Stomach smooth muscle (tissue), 2 donors: ENCODE results near the gene MYLK3.

Experiments
- H3K27ac ChIP-seq: one replicate; pipeline ENCODE4 v1.7.0; 2013; ENCODE audit warnings: mild to moderate bottlenecking, low read length, inconsistent platforms
- H3K27me3 ChIP-seq, 2 donors: one replicate each; pipeline ENCODE4 v1.7.0; 2013; ENCODE audit warnings: low read length in 2 of 2; ENCODE audit not compliant: insufficient read depth in 2 of 2, control insufficient read depth in 1 of 2
- H3K36me3 ChIP-seq, 2 donors: one replicate each; pipeline ENCODE4 v1.7.0; 2013; ENCODE audit warnings: low read length in 2 of 2; ENCODE audit not compliant: control insufficient read depth in 2 of 2, insufficient read depth in 2 of 2
- H3K4me1 ChIP-seq: one replicate; pipeline ENCODE4 v1.7.0; 2013; ENCODE audit warnings: low read length; ENCODE audit not compliant: control insufficient read depth, insufficient read depth
- H3K4me3 ChIP-seq, 2 donors: one replicate each; pipeline ENCODE4 v1.7.0; 2013; ENCODE audit warnings: low read length in 2 of 2
- H3K9ac ChIP-seq, 2 donors: one replicate each; pipeline ENCODE4 v1.7.0; 2013; ENCODE audit warnings: low read length in 2 of 2, mild to moderate bottlenecking in 1 of 2
- H3K9me3 ChIP-seq, 2 donors: one replicate each; pipeline ENCODE4 v1.7.0; 2013; ENCODE audit warnings: low read length in 2 of 2; ENCODE audit not compliant: control insufficient read depth in 2 of 2
- donor health status: healthy.
- donor health status: Pancreatic carcinoma.

The MYLK3 gene

DNA sequence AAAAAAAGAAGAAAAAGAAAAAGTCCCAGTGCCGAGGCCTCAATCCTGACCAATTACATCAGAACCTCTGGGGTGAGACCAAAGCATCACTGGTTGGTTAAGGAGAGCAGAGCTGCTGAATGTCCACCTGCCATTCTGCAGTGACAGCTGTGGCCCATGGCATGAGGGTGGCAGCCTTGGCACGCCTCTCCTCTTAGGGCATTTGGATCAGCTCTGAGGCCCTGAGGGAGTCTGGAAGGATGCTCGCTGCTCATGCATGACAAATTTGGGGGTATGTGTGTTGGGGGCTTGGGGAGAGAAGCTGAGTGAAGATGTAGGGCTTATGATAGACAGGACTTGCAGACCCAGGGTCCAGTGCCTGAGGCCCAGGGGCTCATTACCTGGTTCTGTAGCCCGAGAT lies 26.3 kb downstream of the MYLK3 start:
- no peaks in the 10 kb centered on the region for H3K36me3 ChIP-seq
- no peak overlapping the region for H3K9ac ChIP-seq
- H3K27ac ChIP-seq = no peak overlapping the region
- no peaks in the 10 kb centered on the region for H3K4me1 ChIP-seq
- no peak overlapping the region for H3K4me3 ChIP-seq
- no peaks in the 10 kb centered on the region for H3K9me3 ChIP-seq
- H3K27me3 ChIP-seq = no peaks in the 10 kb centered on the region

DNA sequence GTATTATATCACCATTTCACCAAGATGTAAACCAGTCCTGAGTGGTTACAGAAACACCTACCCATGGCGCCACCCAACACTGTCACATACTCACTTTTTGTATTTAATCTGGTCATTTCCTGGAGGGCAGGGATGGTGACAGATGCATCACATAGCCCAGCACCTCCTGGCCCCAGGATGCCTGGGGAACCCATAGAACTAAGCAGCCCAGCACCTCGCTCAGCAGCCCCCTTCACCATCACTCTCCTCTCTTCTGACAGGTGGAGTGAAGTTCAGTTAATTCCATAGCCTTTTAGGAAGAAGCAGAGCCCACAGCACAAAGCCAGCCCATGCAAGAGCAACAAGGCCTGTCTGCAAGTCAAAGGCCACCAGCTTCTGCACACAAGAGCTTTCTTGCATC lies 27.5 kb downstream of the MYLK3 start:
- H3K27ac ChIP-seq = no peak overlapping the region
- H3K27me3 ChIP-seq = no peaks in the 10 kb centered on the region
- H3K9ac ChIP-seq = no peak overlapping the region
- H3K36me3 ChIP-seq = no peaks in the 10 kb centered on the region
- no peaks in the 10 kb centered on the region for H3K4me1 ChIP-seq
- no peaks in the 10 kb centered on the region for H3K9me3 ChIP-seq
- H3K4me3 ChIP-seq = no peak overlapping the region

DNA sequence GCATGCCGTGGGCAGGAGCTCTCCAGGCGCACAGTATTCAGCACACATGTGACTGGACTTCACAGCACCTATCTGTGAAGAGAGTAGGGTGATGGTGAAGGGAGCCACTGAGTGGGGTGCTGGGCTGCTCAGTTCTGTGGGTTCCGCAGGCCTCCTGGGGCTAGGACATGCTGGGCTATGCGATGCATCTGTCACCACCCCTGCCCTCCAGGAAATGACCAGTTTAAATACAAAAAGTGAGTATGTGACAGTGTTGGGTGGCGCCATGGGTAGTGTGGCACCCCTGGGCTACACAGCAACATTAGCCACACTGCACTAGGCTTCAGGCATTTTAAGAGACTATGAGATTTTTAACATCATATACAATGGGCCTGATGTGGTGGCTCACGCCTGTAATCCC lies 28.6 kb downstream of the MYLK3 start:
- no peak overlapping the region for H3K27ac ChIP-seq
- H3K4me1 ChIP-seq = no peaks in the 10 kb centered on the region
- no peaks in the 10 kb centered on the region for H3K36me3 ChIP-seq
- no peaks in the 10 kb centered on the region for H3K27me3 ChIP-seq
- no peaks in the 10 kb centered on the region for H3K9me3 ChIP-seq
- no peak overlapping the region for H3K4me3 ChIP-seq
- no peak overlapping the region for H3K9ac ChIP-seq

DNA sequence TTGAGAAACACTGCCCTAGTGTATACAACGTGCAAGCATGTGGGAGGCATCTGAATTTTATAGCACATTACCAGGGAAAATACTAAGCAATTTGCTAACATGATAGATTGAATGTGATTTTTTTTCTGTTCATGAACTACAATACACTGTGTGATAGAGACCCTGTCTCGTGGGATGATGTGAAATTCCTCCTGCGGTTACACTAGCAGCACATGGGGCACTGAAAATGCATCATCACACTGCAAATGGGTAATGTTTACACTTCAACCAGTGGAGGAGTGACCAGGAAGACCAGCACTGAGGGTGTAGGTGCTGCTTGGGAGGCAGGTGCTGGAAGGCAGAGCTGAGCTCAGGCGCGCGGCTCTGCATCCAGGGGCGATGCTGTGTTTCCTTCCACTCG lies 29.9 kb downstream of the MYLK3 start:
- no peaks in the 10 kb centered on the region for H3K27me3 ChIP-seq
- H3K4me1 ChIP-seq = no peaks in the 10 kb centered on the region
- no peak overlapping the region for H3K4me3 ChIP-seq
- no peak overlapping the region for H3K27ac ChIP-seq
- H3K9me3 ChIP-seq = no peaks in the 10 kb centered on the region
- no peak overlapping the region for H3K9ac ChIP-seq
- H3K36me3 ChIP-seq = no peaks in the 10 kb centered on the region

DNA sequence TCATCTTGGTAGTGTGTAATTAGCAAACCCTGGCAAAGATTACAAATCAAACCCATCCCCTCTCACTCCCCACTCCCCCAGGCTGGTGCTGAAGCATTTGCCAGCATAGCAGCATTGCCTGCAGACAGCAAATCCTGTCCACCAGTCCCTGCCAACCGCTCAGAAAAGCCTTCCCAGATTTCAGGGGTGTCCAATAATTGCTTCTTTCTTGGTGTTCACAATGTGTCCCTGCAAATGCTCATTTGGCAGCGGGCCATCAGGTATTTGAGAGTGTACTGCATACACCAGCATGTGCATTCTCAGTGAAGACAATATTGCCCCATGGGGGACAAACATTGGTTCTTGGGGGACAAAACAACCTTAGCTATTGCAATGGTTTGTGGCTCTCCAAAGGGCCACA lies 30.5 kb downstream of the MYLK3 start:
- Histone ChIP-seq H3K4me3 (no peak overlapping the region), H3K27me3 (no peaks in the 10 kb centered on the region), H3K36me3 (no peaks in the 10 kb centered on the region), H3K9ac (no peak overlapping the region), H3K4me1 (no peaks in the 10 kb centered on the region), H3K27ac (no peak overlapping the region), H3K9me3 (no peaks in the 10 kb centered on the region)

DNA sequence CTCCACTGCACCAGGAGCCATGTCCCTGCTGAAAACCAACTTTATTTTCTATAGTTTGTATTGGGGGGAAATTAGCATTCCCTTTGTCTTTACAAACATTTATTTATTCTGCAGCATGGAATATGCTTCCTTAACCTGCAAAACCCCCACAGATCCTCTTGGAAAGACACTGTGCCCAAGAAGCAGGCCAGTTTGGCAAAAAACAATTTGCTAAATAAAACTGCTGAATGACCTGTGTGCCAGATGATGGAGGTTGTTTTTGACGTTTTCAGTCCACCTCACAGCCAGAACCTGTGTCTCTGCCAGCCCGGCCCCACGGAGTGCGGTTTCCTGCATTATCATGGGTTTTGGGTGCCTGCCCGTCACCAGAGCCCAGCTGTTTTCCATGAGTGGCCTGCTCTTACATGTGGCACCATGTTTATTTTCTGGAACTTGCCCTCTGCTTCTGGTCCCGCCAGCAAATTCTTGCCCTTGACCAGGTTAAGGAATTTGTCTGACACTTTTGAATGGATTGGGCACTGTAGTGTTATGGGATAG lies 32.3 kb downstream of the MYLK3 start:
- Histone ChIP-seq H3K36me3 (no peaks in the 10 kb centered on the region), H3K27ac (no peak overlapping the region)

DNA sequence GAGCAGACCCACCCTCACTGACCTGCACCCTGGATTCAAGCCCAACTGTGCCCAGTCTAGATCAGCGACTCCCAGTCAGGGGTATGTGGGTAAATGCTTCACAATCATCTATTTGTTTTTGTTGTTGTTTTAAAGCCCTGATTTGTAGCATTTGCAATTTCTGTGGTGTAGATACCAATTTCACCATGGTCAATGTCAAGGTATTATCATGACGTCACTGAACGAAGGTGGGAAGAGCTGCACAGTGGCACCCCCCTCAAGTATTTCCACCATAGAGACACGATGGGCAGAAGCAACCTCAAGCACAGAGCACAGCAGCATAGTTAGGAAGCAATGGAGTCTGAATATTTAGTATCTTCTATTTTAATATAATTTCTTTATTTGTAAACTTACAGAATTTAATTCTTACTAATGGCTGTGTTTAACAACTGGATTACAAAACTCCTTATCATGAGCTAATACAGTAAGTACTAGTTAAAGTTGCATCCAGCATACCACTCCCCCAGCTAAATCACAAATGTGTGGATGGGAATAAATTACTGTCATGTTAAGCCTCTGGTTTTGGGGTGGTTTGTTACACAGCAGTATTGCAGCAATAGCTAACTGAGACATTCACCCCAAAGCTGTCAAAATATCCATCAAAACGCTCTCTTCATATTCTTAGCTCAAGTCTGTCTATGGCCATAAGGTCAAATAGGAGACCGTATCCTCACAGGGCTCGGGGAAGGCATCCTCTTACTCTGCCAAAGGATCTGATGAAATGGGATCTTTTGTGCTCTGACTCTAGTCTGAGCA lies 33.1 kb downstream of the MYLK3 start:
- H3K9ac ChIP-seq = no peak overlapping the region
- H3K9me3 ChIP-seq = no peaks in the 10 kb centered on the region
- H3K36me3 ChIP-seq = no peaks in the 10 kb centered on the region
- H3K4me3 ChIP-seq = no peak overlapping the region
- no peaks in the 10 kb centered on the region for H3K27me3 ChIP-seq
- H3K27ac ChIP-seq = no peak overlapping the region
- H3K4me1 ChIP-seq = no peaks in the 10 kb centered on the region

More for the DNA sequence above, 32.3 kb downstream of the MYLK3 start:
- Histone ChIP-seq H3K4me3 (no peak overlapping the region), H3K27me3 (no peaks in the 10 kb centered on the region), H3K9ac (no peak overlapping the region), H3K9me3 (no peaks in the 10 kb centered on the region), H3K4me1 (no peaks in the 10 kb centered on the region)

DNA sequence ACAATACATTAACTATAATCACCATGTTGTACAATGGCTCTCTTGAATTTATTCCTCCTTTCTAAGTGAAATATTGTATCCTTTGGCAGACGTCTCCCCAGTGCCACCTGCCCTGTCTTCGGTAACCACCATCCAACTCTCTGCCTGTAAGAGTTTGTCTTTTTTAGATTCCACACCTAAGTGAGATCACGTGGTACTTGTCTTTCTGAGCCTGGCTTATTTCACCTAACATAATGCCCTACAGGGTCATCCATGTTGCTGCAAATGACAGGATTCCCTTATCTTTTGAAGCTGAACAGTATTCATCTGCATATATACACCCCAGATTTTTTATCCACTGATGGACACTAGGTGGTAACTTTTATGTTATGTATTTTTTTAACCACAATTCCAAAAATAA lies 34.5 kb downstream of the MYLK3 start:
- no peaks in the 10 kb centered on the region for H3K27me3 ChIP-seq
- H3K4me3 ChIP-seq = no peak overlapping the region
- no peak overlapping the region for H3K27ac ChIP-seq
- H3K4me1 ChIP-seq = no peaks in the 10 kb centered on the region
- H3K9me3 ChIP-seq = no peaks in the 10 kb centered on the region
- H3K9ac ChIP-seq = no peak overlapping the region
- H3K36me3 ChIP-seq = no peaks in the 10 kb centered on the region

DNA sequence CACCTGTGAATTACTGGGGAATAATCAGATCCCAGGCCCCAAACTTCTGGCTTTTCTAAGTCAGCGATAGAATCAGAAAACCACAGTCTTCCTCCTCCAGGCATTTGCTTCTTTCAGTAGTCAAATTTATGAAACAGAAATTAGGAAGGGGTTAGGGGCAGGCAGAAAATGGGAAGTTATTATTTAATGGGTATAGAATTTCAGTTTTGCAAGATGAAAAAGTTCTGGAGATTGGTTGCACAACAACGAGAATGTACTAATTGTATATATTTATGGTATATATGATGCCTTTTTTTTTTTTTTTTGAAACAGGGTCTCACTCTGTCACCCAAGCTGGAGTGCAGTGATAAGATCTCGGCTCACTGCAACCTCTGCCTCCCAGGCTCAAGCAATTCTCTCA lies 35.2 kb downstream of the MYLK3 start:
- Histone ChIP-seq H3K27me3 (no peaks in the 10 kb centered on the region), H3K4me3 (no peak overlapping the region), H3K4me1 (no peaks in the 10 kb centered on the region), H3K27ac (no peak overlapping the region), H3K36me3 (no peaks in the 10 kb centered on the region), H3K9me3 (no peaks in the 10 kb centered on the region), H3K9ac (no peak overlapping the region)

DNA sequence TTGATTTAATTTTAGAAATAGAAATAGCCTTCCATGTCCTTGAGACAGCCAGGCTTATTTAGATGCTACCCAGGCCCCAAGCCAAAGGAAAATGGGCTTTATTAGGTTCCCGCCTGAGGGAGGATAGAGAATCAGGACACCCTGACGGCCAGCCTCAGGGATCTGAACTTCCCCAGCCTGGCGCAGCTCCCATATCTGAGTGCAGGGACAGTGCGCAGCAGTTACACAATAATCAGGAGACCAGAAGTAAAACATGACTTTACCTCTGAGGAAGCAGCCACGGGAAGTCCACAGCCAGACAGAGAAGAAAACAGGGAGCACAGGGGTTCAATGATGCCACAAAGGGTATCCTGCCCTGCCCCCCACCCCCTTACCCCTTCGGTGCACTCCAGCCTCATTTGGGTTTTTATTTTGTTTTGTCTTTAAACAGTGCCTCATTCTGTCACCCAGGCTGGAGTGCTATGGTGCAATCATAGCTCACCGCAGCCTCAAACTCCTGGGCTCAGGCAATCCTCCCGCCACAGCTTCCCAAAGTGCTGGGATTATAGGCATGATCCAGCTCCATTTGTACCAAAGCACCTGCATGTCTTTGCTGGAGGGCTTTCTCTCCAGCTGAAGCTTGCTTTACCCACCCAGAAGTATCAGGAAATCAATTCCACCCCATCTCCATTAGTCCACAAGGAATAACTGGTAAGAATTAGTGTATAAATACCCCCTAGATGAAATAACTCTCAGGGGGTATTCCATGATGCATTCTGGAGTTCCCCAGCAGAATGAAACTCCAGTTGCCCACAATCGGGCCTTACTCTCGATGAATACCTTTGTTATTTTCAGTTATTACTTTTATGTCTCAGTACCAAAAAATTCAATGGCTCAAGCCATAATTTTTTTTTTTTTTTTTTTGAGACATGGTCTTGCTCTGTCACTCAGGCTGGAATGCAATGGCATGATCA lies 36.8 kb downstream of the MYLK3 start:
- no peak overlapping the region for H3K9ac ChIP-seq
- no peak overlapping the region for H3K27ac ChIP-seq
- no peaks in the 10 kb centered on the region for H3K36me3 ChIP-seq
- no peaks in the 10 kb centered on the region for H3K4me1 ChIP-seq
- no peak overlapping the region for H3K4me3 ChIP-seq
- no peaks in the 10 kb centered on the region for H3K27me3 ChIP-seq
- H3K9me3 ChIP-seq = no peaks in the 10 kb centered on the region
